ENCODE measurements around the gene CEP295NL.
"Not testable (repeated sequence)": the region's sequence is repeated elsewhere in the genome, so short reads cannot be mapped to it uniquely, and the experiment has no call there.

Gene CEP295NL

DNA sequence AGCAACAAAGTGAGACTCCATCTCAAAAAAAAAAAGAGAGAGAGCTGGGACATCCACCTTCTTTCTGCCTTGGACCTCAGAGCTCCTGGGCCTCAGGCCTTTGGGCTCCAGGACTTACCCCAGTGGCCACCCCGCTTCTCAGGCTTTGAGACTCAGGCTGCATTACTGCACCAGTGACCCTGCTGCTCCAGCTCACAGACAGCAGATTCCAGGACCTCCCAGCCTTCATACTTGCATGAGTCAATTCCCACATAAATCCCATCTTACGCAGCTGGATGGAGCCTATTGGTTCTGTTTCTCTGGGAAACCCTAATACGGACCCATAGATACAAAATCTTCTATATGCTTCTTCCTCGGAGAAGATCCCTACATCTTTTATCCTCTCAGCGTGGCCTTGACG is 2.1 kb upstream of the CEP295NL start:
- H3K27me3 Mint-ChIP-seq (ENCODE audit: low read depth), result peaks cover 5% of the 10 kb centered on the region
- H3K4me3 Mint-ChIP-seq, result no peak overlapping the region
- DNase-seq (ENCODE audit: low spot score), result no peak
- H3K36me3 Mint-ChIP-seq (ENCODE audit: low read depth), result no peaks in the 10 kb centered on the region
- H3K27ac Mint-ChIP-seq, result no peak overlapping the region
- H3K4me1 Mint-ChIP-seq (ENCODE audit: low read depth), result peaks cover 9% of the 10 kb centered on the region
- no peaks in the 10 kb centered on the region for H3K9me3 Mint-ChIP-seq

DNA sequence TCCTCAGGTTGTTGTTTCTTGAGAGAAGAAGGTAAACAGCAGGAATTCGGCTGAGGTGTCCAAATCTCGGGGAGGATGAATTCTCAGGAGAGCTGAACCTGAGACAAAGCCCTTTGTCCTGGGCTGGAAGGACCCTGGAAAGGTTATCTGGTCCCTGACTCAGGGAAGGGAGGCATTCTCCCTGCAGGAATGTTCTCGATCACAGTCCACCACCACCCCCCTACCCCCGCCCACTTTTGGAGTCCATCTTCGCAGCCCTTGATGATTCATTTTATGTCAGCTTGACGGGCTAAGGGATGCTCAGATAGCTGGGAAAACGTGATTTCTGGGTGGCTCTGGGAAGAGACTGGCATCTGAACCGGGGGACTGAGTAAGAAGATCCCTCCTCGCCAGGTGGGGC is 1.4 kb upstream of the CEP295NL start:
- H3K27ac Mint-ChIP-seq, result no peak overlapping the region
- H3K4me3 Mint-ChIP-seq, result no peak overlapping the region
- peaks cover 9% of the 10 kb centered on the region for H3K4me1 Mint-ChIP-seq (ENCODE audit: low read depth)
- no peak for DNase-seq (ENCODE audit: low spot score)
- no peaks in the 10 kb centered on the region for H3K9me3 Mint-ChIP-seq
- H3K36me3 Mint-ChIP-seq (ENCODE audit: low read depth), result no peaks in the 10 kb centered on the region
- peaks cover 5% of the 10 kb centered on the region for H3K27me3 Mint-ChIP-seq (ENCODE audit: low read depth)

DNA sequence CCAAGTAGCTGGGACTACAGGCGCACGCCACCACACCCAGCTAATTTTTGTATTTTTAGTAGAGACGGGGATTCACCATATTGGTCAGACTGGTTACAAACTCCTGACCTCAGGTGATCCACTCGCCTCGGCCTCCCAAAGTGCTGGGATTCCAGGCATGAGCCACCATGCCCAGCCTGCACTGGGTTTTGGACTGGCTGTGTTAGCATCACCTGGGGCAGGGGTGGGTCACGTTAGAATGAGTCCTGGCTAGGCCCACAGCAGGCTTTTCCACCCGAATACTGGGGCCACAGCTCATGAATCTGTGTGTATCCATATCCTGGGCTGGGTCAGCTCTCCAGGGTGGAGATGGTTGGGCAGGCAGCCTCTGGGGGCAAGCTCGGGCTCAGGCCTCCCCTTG is 770 bp downstream of the CEP295NL start:
- not testable (repeated sequence) for H3K9me3 Mint-ChIP-seq; H3K27me3 Mint-ChIP-seq (ENCODE audit: low read depth); H3K36me3 Mint-ChIP-seq (ENCODE audit: low read depth); H3K27ac Mint-ChIP-seq; H3K4me3 Mint-ChIP-seq; DNase-seq (ENCODE audit: low spot score); H3K4me1 Mint-ChIP-seq (ENCODE audit: low read depth)

DNA sequence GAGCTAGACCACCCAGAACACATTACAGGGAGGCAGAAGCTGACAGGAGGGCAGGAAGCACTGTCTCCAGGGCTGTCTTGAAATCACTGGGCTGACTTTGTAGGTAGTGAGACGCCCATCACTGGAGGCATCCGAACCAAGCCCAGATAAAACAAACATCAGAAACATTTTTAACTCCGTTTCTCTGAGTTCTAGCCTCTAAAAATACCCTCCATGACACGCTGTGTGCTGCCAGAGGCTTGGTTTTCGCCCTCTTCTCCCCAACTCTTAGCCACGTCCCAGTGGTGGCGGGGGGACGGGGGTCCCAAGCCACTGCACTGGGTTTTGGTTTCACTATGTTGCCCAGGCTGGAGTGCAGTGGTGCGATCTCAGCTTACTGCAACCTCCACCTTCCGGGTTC is 1.2 kb downstream of the CEP295NL start:
- no peaks in the 10 kb centered on the region for H3K27me3 Mint-ChIP-seq (ENCODE audit: low read depth)
- DNase-seq (ENCODE audit: low spot score), result no peak
- no peak overlapping the region for H3K27ac Mint-ChIP-seq
- peaks cover 9% of the 10 kb centered on the region for H3K4me1 Mint-ChIP-seq (ENCODE audit: low read depth)
- H3K36me3 Mint-ChIP-seq (ENCODE audit: low read depth), result no peaks in the 10 kb centered on the region
- no peak overlapping the region for H3K4me3 Mint-ChIP-seq
- no peaks in the 10 kb centered on the region for H3K9me3 Mint-ChIP-seq

DNA sequence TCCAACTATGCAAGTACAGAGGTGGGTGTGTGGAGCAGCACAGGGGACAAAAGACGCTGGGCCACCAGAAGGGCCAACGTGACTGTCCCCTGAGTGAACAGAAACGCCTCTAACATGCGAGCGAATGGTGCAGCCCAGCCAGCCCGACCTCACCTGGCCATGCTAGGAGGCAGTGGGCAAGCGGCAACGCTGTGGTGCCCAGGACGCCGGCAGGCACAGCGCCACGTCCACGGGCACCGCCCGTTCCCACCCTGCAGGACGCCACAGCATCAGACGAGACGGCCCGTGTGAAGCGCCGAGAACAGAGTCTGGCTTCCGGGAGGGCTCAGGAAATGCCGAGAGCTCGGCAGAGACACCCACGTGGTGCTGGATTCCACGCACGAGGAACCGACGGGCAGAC is 2.2 kb downstream of the CEP295NL start:
- Mint-ChIP-seq H3K9me3 (no peaks in the 10 kb centered on the region), H3K36me3 (ENCODE audit: low read depth) (no peaks in the 10 kb centered on the region), H3K27ac (no peak overlapping the region), H3K4me3 (no peak overlapping the region), H3K27me3 (ENCODE audit: low read depth) (no peaks in the 10 kb centered on the region), H3K4me1 (ENCODE audit: low read depth) (peaks cover 9% of the 10 kb centered on the region)
- DNase-seq (ENCODE audit: low spot score), result no peak

DNA sequence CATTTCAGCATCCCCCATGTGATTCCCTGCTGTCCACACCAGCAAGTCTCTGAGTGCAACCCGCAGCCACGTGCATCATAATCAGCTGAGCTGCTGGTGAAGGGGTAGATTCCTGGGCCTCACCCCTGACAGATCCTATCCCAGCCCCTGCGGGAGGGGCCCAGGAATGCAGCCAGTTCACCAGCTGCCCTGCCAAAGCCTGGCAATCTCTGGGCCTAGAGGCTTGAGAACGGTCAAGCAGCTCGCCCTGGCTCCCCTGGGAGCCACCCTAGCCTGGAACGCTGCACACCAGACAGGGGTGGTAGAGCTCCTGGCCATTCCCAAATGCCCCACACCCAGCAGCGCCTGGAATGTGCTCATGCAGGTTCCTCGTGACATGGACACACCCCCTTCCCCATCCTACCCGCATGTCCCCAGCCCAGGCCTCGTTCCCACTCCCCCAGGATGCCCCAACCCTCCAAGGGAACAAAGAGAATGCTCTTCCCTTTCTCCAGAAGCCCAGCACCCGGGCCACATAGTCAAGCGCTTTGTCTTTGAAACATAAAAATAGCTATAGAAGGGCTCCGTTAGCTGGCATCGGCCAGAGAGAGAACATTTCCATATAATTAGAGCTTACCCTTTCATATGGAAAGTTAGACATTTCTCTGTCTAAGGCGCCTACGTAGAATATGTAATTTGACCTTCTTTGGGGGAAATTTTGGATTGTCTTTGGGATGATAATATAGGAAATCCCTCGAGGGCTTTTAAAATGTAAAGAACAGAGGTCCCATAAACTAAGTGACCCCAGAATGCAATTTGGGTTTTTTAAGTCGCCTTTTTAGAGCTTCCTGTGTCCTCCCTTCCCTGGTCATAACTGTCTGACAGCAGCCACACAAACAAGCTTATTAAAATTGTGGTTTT is 3.4 kb downstream of the CEP295NL start:
- DNase-seq (ENCODE audit: low spot score), result no peak
- Mint-ChIP-seq H3K27me3 (ENCODE audit: low read depth) (no peaks in the 10 kb centered on the region), H3K4me3 (no peak overlapping the region), H3K27ac (no peak overlapping the region), H3K4me1 (ENCODE audit: low read depth) (peaks cover 9% of the 10 kb centered on the region), H3K36me3 (ENCODE audit: low read depth) (no peaks in the 10 kb centered on the region), H3K9me3 (no peaks in the 10 kb centered on the region)

DNA sequence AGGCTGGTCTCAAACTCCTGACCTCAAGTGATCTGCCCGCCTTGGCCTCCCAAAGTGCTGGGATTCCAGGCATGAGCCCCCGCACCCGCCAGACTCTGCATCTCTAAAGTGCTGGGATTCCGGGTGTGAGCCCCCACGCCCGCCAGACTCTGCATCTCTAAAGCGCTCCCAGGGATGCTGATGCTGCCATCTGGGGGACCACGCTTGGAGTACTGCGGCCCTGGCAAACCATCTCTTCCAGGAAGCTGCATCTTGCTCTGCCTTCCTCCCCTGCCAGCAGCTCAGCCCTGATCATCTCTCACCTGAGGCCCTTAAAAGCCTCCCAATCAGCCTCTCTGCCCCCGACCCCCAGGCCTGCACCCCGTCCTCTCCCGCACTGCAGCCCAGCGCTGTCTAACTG is 4.1 kb downstream of the CEP295NL start:
- Mint-ChIP-seq H3K4me3 (no peak overlapping the region), H3K4me1 (ENCODE audit: low read depth) (peaks cover 9% of the 10 kb centered on the region), H3K9me3 (no peaks in the 10 kb centered on the region), H3K27me3 (ENCODE audit: low read depth) (no peaks in the 10 kb centered on the region), H3K36me3 (ENCODE audit: low read depth) (no peaks in the 10 kb centered on the region), H3K27ac (no peak overlapping the region)
- no peak for DNase-seq (ENCODE audit: low spot score)

DNA sequence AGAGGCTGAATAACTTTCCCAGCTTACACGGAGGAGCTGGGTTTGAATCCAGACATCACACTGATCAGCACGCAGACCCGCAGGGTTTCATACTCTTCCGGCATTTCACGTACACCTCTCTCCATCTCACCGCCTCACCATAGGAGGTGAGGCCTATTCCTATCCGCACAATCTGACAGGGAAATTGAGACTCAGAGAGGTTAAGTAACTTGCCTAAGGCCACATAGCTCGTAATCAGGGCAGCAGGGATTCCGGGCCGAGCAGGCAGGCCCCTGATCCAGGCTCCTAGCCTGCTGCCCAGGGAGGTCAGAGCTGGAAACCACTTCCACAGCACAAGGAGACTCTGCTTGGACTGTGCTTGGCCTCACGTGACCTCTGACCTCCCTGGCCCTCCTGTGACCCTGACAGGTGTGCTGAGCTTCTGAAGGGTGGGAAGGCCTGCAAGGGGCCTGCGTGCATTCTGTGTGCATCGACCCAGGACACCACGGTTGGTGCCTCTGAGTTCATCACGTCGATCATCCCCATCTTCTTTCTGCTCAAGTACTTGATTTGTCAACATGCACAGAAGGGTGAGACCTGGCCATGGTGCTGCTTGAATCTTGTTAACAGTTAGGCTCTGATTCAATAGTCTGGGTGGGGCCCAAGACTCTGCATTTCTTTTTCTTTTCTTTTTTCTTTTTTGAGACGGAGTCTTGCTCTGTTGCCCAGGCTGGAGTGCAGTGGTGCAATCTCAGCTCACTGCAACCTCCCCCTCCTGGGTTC is 4.7 kb downstream of the CEP295NL start:
- Mint-ChIP-seq H3K9me3 (no peaks in the 10 kb centered on the region), H3K4me3 (no peak overlapping the region), H3K27me3 (ENCODE audit: low read depth) (no peaks in the 10 kb centered on the region), H3K36me3 (ENCODE audit: low read depth) (no peaks in the 10 kb centered on the region), H3K4me1 (ENCODE audit: low read depth) (peaks cover 3% of the 10 kb centered on the region), H3K27ac (no peak overlapping the region)
- DNase-seq (ENCODE audit: low spot score), result no peak

DNA sequence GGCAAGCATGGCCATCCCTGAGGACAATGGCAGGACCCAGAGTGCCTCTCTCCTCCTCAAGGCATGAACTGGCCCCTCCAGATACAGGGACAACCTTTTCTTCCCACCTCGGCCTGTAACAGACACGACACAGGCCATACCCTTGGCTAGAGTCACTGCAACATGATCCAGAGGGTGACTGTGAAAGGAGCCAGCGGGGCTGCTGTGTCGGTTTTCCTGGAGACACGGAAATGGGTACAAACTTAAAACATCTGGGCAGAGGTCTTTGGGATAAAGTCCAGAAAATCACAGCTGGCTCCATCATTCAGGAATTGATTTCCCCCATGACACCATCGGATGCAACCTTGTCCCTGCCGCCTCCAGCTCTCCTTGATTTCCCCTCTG is 5.3 kb downstream of the CEP295NL start:
- Mint-ChIP-seq H3K4me1 (ENCODE audit: low read depth) (no peaks in the 10 kb centered on the region), H3K36me3 (ENCODE audit: low read depth) (no peaks in the 10 kb centered on the region), H3K9me3 (no peaks in the 10 kb centered on the region), H3K27me3 (ENCODE audit: low read depth) (no peaks in the 10 kb centered on the region), H3K4me3 (no peak overlapping the region), H3K27ac (no peak overlapping the region)
- DNase-seq (ENCODE audit: low spot score), result no peak

DNA sequence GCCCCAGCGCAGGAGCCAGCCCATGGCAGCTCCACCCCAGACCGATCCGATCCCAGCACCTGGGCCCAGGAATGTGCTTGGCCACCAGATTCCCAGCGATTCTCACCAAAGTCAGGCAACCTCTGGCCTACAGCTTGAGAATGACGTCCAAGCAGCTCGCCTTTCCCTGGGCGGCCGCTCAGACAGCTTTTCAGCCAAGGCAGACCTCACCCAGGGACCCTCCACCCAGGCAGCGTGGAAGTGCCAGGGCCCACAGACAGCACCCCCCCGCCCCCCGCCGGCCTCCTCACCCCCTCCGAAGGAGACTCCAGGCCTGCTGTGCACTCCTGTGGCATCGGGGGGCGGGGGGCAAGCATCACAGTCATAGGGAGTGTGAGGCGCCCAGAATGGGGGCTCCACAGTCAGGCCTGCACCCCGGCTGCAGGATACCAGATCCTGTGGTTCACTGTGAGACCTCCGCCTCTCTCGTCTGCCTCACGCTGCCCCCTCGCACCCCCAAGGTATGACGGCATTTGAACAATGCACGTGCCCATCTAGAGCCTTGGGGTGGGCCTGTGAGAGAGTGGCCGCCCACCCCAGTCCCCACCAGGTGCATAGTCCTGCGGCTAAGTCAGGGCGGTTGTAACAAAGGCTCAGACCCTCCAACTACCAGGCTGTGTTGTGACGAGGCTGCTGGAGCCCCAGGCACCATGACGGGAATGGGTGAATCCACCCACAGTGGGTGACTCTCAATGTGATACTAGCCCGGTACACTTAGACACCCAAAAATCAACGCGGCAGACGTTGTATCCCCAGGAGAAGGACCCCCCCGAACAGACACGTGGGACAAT is 6.0 kb downstream of the CEP295NL start:
- Mint-ChIP-seq H3K27ac (no peak overlapping the region), H3K4me3 (no peak overlapping the region), H3K27me3 (ENCODE audit: low read depth) (no peaks in the 10 kb centered on the region), H3K9me3 (no peaks in the 10 kb centered on the region), H3K36me3 (ENCODE audit: low read depth) (no peaks in the 10 kb centered on the region), H3K4me1 (ENCODE audit: low read depth) (no peaks in the 10 kb centered on the region)
- no peak for DNase-seq (ENCODE audit: low spot score)

DNA sequence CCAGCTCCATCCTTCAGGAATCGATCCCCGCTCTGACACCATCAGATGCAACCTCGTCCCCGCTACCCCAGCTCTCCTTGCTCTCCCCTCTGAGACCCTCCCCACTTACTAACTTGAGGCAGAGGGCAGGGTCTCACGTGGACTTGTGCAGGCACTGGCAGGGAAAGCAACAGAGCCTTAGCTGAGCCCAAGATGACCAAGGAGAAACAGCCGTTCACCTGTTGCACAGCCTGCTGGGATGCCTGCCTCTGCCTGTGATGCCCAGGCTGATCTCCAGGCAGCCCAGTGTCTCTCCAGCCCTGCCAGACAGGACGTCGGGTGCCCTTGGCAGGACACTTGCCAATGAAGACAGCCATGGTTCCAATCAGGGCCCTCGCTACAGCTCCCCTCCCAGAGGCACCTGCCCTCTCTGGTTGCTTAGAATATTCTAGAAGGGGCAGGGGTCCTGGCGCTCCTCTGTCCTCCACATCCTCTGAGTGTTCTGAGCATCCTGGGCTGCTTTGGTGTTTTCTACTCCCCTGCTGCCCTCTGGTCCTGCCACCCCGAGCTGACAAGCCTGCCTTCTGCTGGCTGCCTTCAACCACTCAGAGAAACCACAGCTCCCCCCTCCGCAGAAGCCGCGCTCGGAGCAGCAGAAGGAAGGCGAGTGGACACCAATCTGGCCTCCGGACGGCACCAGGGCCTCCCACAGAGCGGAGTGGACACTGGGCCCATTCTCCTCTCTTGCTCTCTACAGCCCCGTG is 6.7 kb downstream of the CEP295NL start:
- H3K9me3 Mint-ChIP-seq, result no peaks in the 10 kb centered on the region
- no peak overlapping the region for H3K27ac Mint-ChIP-seq
- no peak overlapping the region for H3K4me3 Mint-ChIP-seq
- no peak for DNase-seq (ENCODE audit: low spot score)
- H3K36me3 Mint-ChIP-seq (ENCODE audit: low read depth), result no peaks in the 10 kb centered on the region
- peaks cover 6% of the 10 kb centered on the region for H3K4me1 Mint-ChIP-seq (ENCODE audit: low read depth)
- no peaks in the 10 kb centered on the region for H3K27me3 Mint-ChIP-seq (ENCODE audit: low read depth)

DNA sequence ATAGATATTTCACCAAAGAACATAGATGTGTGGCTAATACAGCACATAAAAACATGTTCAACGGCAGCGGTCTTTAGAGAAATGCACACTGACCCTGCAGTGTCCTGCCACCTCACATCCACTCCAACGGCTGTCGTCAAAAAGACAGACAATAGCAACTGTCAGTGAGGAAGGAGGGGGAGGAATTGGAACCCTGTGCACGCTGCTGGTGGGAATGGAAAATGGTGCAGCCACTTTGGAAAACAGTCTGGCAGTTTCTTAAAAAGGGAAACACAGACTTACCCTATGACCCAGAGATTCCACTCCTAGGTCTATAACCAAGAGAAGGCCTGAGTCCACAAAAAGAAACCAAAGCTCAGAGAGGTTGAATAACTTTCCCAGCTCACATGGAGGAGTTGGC is 7.7 kb downstream of the CEP295NL start:
- H3K27me3 Mint-ChIP-seq (ENCODE audit: low read depth), result no peaks in the 10 kb centered on the region
- DNase-seq (ENCODE audit: low spot score), result no peak
- no peaks in the 10 kb centered on the region for H3K36me3 Mint-ChIP-seq (ENCODE audit: low read depth)
- peaks cover 14% of the 10 kb centered on the region for H3K4me1 Mint-ChIP-seq (ENCODE audit: low read depth)
- H3K4me3 Mint-ChIP-seq, result no peak overlapping the region
- H3K27ac Mint-ChIP-seq, result no peak overlapping the region
- no peaks in the 10 kb centered on the region for H3K9me3 Mint-ChIP-seq

DNA sequence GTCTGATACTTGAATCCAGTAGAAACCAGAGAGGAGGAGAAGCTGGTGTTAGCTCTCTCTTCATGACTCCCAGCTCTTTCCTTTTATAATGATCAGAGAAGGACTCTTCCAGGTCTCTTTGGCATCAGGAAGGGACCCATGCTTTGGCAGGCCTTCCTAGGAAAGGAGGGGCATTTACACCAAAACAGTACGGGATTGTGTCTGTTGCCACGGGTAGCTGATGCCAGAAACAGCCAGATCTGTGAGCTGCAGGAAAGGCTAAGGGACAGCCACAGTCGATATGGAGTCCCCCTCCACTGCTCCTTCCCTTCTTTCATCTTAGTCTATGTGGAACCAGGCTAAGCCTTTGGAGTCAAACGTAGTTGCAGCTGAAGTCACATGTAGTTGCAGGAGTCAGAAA is 9.3 kb downstream of the CEP295NL start:
- DNase-seq (ENCODE audit: low spot score), result no peak
- H3K4me1 Mint-ChIP-seq (ENCODE audit: low read depth), result peaks cover 25% of the 10 kb centered on the region
- no peaks in the 10 kb centered on the region for H3K27me3 Mint-ChIP-seq (ENCODE audit: low read depth)
- no peaks in the 10 kb centered on the region for H3K36me3 Mint-ChIP-seq (ENCODE audit: low read depth)
- no peak overlapping the region for H3K4me3 Mint-ChIP-seq
- H3K9me3 Mint-ChIP-seq, result no peaks in the 10 kb centered on the region
- H3K27ac Mint-ChIP-seq, result no peak overlapping the region
